ENCODE results near the gene RNU4-1. TPM values are rescaled to one million over a fixed set of nuclear protein-coding genes. Genes with fewer than 3 reads are reported as not detected.

The RNU4-1 gene
- total RNA-seq, 1 donor from 2014 or later = 5,722 TPM

- no peak within 1 kb of the TSS for H3K4me3 Mint-ChIP-seq (ENCODE audit: unreplicated experiment)
Measured at GRCh38 chr12:120327593-120327992, 34.6 kb upstream of the RNU4-1 start, which contains the start of gene PLA2G1B. TSS of gene PLA2G1B (minus strand) at chr12:120327779. CDS start at chr12:120327753, 26 bp downstream.

GRCh38 chr12:120324841-120325417, 31.9 kb upstream of the RNU4-1 start:
- Mint-ChIP-seq H3K9me3 (ENCODE audit: unreplicated experiment) (no peaks in the 10 kb centered on the region), H3K36me3 (ENCODE audit: unreplicated experiment) (no peaks in the 10 kb centered on the region), H3K4me3 (ENCODE audit: unreplicated experiment) (no peak overlapping the region), H3K4me1 (ENCODE audit: low read depth, unreplicated experiment) (peaks cover 2% of the 10 kb centered on the region), H3K27me3 (ENCODE audit: unreplicated experiment) (no peaks in the 10 kb centered on the region), H3K27ac (ENCODE audit: unreplicated experiment) (no peak overlapping the region)
- no peak for DNase-seq
- no peak for TF ChIP-seq CTCF (IDR thresholded peaks at IDR 0.05; ENCODE audit: partially characterized antibody, unreplicated experiment)

More at GRCh38 chr12:120327593-120327992, 34.6 kb upstream of the RNU4-1 start, which contains the start of gene PLA2G1B:
- H3K27ac Mint-ChIP-seq (ENCODE audit: unreplicated experiment) = no peak within 1 kb of the TSS
- peaks cover 2% of the 10 kb centered on the region for H3K4me1 Mint-ChIP-seq (ENCODE audit: low read depth, unreplicated experiment)
- no peak for DNase-seq
- peaks cover 2% of the 10 kb centered on the region for H3K9me3 Mint-ChIP-seq (ENCODE audit: unreplicated experiment)
- TF ChIP-seq CTCF (IDR thresholded peaks at IDR 0.05; ENCODE audit: partially characterized antibody, unreplicated experiment) = no peak
- H3K27me3 Mint-ChIP-seq (ENCODE audit: unreplicated experiment) = no peaks in the 10 kb centered on the region
- H3K36me3 Mint-ChIP-seq (ENCODE audit: unreplicated experiment) = no peaks in the 10 kb centered on the region

GRCh38 chr12:120323772-120324171, 30.7 kb upstream of the RNU4-1 start:
- DNase-seq = no peak
- no peak overlapping the region for H3K4me3 Mint-ChIP-seq (ENCODE audit: unreplicated experiment)

GRCh38 chr12:120321382-120322202, 28.6 kb upstream of the RNU4-1 start:
- Mint-ChIP-seq H3K9me3 (ENCODE audit: unreplicated experiment) (peaks cover 3% of the 10 kb centered on the region), H3K27ac (ENCODE audit: unreplicated experiment) (no peak overlapping the region), H3K27me3 (ENCODE audit: unreplicated experiment) (no peaks in the 10 kb centered on the region), H3K4me3 (ENCODE audit: unreplicated experiment) (no peak overlapping the region), H3K4me1 (ENCODE audit: low read depth, unreplicated experiment) (peaks cover 5% of the 10 kb centered on the region), H3K36me3 (ENCODE audit: unreplicated experiment) (no peaks in the 10 kb centered on the region)
- no peak for TF ChIP-seq CTCF (IDR thresholded peaks at IDR 0.05; ENCODE audit: partially characterized antibody, unreplicated experiment)
- DNase-seq = no peak

More at GRCh38 chr12:120323772-120324171, 30.7 kb upstream of the RNU4-1 start:
- no peaks in the 10 kb centered on the region for H3K36me3 Mint-ChIP-seq (ENCODE audit: unreplicated experiment)
- H3K9me3 Mint-ChIP-seq (ENCODE audit: unreplicated experiment) = no peaks in the 10 kb centered on the region
- H3K27me3 Mint-ChIP-seq (ENCODE audit: unreplicated experiment) = no peaks in the 10 kb centered on the region
- H3K27ac Mint-ChIP-seq (ENCODE audit: unreplicated experiment) = no peak overlapping the region
- no peak for TF ChIP-seq CTCF (IDR thresholded peaks at IDR 0.05; ENCODE audit: partially characterized antibody, unreplicated experiment)
- H3K4me1 Mint-ChIP-seq (ENCODE audit: low read depth, unreplicated experiment) = peaks cover 2% of the 10 kb centered on the region
